K562 (cell line): ENCODE measurements around the gene RAB31. TPM values are rescaled to one million over a fixed set of nuclear protein-coding genes. Genes with fewer than 3 reads are reported as not detected.

Experiments used
- DDX20 ChIP-seq: fragments of 450-650 bp; IDR thresholded peaks from 2 replicates; pipeline ENCODE4 v1.6.1; 2016; ENCODE audit warnings: missing genetic modification characterization, low read depth, mild to moderate bottlenecking, missing compliant biosample characterization, moderate library complexity
- GATAD2A ChIP-seq: fragments of 450-650 bp; IDR thresholded peaks from 2 replicates; pipeline ENCODE4 v1.6.1; 2017
- IRF9 ChIP-seq: fragments of 450-650 bp; IDR thresholded peaks from 2 replicates; pipeline ENCODE4 v1.6.1; 2016; ENCODE audit warnings: missing biosample characterization, missing genetic modification characterization
- MEIS2 ChIP-seq: fragments of 450-650 bp; IDR thresholded peaks from 2 replicates; pipeline ENCODE4 v1.6.1; 2014; ENCODE audit warnings: mild to moderate bottlenecking; ENCODE audit not compliant: partially characterized antibody
- NCOR1 ChIP-seq: fragments of 450-650 bp; IDR thresholded peaks from 2 replicates; pipeline ENCODE4 v1.6.1; 2016; ENCODE audit warnings: mild to moderate bottlenecking, moderate library complexity
- NFATC3 ChIP-seq: fragments of 450-650 bp; IDR thresholded peaks from 2 replicates; pipeline ENCODE4 v1.6.1; 2017; ENCODE audit warnings: mild to moderate bottlenecking
- NR2C2 ChIP-seq, 2 experiments: fragments of 200-800 bp in 1 of 2; sonication (Bioruptor generic) in 1 of 2; sonication (generic) in 1 of 2; formaldehyde crosslinking in 1 of 2; IDR thresholded peaks; 2 replicates each; pipeline versions ENCODE4 v1.6.1 to v1.8.0; 2016 to 2022; ENCODE audit warnings: mild to moderate bottlenecking in 1 of 2, missing compliant biosample characterization in 1 of 2, missing genetic modification characterization in 1 of 2, missing genetic modification reagents in 1 of 2
- NR4A1 ChIP-seq, 2 experiments: fragments of 250-450 bp in 1 of 2; fragments of 450-650 bp in 1 of 2; sonication (Bioruptor Pico) in 1 of 2; IDR thresholded peaks; 2 replicates each; pipeline versions ENCODE4 v1.4.0 to v1.6.1; 2016 to 2020; ENCODE audit warnings: mild to moderate bottlenecking in 2 of 2, missing compliant biosample characterization in 1 of 2, missing genetic modification characterization in 1 of 2, moderate library complexity in 1 of 2
- PHF20 ChIP-seq: fragments of 450-650 bp; IDR thresholded peaks from 2 replicates; pipeline ENCODE4 v1.6.1; 2018; ENCODE audit not compliant: partially characterized antibody
- PHTF2 ChIP-seq: fragments of 250-450 bp; sonication (Bioruptor Pico); IDR thresholded peaks from 2 replicates; pipeline ENCODE4 v1.5.0; 2021; ENCODE audit warnings: mild to moderate bottlenecking
- RHOXF2B ChIP-seq: fragments of 250-450 bp; sonication (Bioruptor Pico); conservative IDR thresholded peaks from 2 replicates; pipeline ENCODE4 v1.5.1; 2021
- SREBF1 ChIP-seq: fragments of 150-350 bp; IDR thresholded peaks from 2 replicates; pipeline ENCODE4 v1.6.1; 2014; ENCODE audit warnings: antibody characterized with exemption, low read depth, low read length, borderline replicate concordance
- STAT5A ChIP-seq: IDR thresholded peaks from 2 replicates; pipeline ENCODE4 v1.6.1; 2012; ENCODE audit warnings: low read length, inconsistent platforms, borderline replicate concordance
- TAF7 ChIP-seq: fragments of 450-650 bp; IDR thresholded peaks from 2 replicates; pipeline ENCODE4 v1.6.1; 2016; ENCODE audit warnings: missing genetic modification characterization, missing compliant biosample characterization
- TEAD1 ChIP-seq, 2 experiments: fragments of 450-650 bp in 1 of 2; sonication (generic) in 1 of 2; formaldehyde crosslinking; IDR thresholded peaks; 2 replicates each; pipeline versions ENCODE4 v1.4.0 to v1.8.0; 2020 to 2022; ENCODE audit warnings: mild to moderate bottlenecking in 2 of 2, missing genetic modification reagents in 1 of 2
- ZBTB11 ChIP-seq, 3 experiments: fragments of 200-800 bp in 1 of 3; fragments of 250-450 bp in 1 of 3; fragments of 450-650 bp in 1 of 3; sonication (Bioruptor Pico) in 1 of 3; sonication (Bioruptor generic) in 1 of 3; formaldehyde crosslinking in 1 of 3; IDR thresholded peaks; 2 replicates each; pipeline versions ENCODE4 v1.6.1 to v1.8.0; 2016 to 2022; ENCODE audit warnings: mild to moderate bottlenecking in 2 of 3, missing genetic modification characterization in 2 of 3, missing compliant biosample characterization in 1 of 3, moderate library complexity in 1 of 3
- ZNF436 ChIP-seq: fragments of 250-450, 450-650 bp; sonication (Bioruptor Pico); formaldehyde crosslinking; IDR thresholded peaks from 2 replicates; pipeline ENCODE4 v1.7.0; 2020; ENCODE audit warnings: mild to moderate bottlenecking
- ZNF589 ChIP-seq: fragments of 200-800 bp; sonication (Bioruptor generic); IDR thresholded peaks from 2 replicates; pipeline ENCODE4 v1.6.1; 2016; ENCODE audit warnings: low read depth, missing genetic modification characterization, missing compliant biosample characterization
- ZNF76 ChIP-seq: fragments of 250-450 bp; sonication (Bioruptor Pico); IDR thresholded peaks from 2 replicates; pipeline ENCODE4 v1.4.0; 2020; ENCODE audit warnings: mild to moderate bottlenecking, moderate library complexity, borderline replicate concordance
- polyA plus RNA-seq, 8 experiments: library from polyadenylated mRNA; depleted of rRNA in 4 of 8; stranded (reverse) in 5 of 8; unstranded in 3 of 8; fragments of >200 nt; fragmentation: Nextera tagmentation in 2 of 8; fragmentation: Illumina TruSeq in 1 of 8; extraction: Ambion mirVana in 2 of 8; extraction: Trizol in 1 of 8; gene quantifications; 2 replicates each; pipeline versions ENCODE4 v1.2.1 to v1.2.3, GENCODE V29; 2011 to 2014; ENCODE audit warnings: inconsistent platforms in 1 of 8, missing spikeins in 1 of 8
- total RNA-seq, 7 experiments: library from RNA; depleted of rRNA in 6 of 7; stranded (reverse); fragments of >200 nt in 6 of 7; fragmentation: Illumina TruSeq in 2 of 7; extraction: Trizol in 2 of 7; gene quantifications; 2 replicates each; pipeline versions ENCODE4 v1.2.1 to v1.2.3, GENCODE V29; 2011 to 2021; ENCODE audit warnings: low replicate concordance in 1 of 7
- TF ChIP-seq, protein P1 (sequence below): sonication (generic); formaldehyde crosslinking; IDR thresholded peaks from 2 replicates; pipeline ENCODE4 v1.8.0; 2022; ENCODE audit warnings: missing genetic modification reagents, mild to moderate bottlenecking, moderate library complexity, borderline replicate concordance

RAB31 gene
- total and polyA plus RNA-seq, 9 of the 15 experiments (the other 6 are each of a cell fraction or from before 2014, with no cell fraction given), result 20.7 to 70.4 (median 41.3) TPM

DNA sequence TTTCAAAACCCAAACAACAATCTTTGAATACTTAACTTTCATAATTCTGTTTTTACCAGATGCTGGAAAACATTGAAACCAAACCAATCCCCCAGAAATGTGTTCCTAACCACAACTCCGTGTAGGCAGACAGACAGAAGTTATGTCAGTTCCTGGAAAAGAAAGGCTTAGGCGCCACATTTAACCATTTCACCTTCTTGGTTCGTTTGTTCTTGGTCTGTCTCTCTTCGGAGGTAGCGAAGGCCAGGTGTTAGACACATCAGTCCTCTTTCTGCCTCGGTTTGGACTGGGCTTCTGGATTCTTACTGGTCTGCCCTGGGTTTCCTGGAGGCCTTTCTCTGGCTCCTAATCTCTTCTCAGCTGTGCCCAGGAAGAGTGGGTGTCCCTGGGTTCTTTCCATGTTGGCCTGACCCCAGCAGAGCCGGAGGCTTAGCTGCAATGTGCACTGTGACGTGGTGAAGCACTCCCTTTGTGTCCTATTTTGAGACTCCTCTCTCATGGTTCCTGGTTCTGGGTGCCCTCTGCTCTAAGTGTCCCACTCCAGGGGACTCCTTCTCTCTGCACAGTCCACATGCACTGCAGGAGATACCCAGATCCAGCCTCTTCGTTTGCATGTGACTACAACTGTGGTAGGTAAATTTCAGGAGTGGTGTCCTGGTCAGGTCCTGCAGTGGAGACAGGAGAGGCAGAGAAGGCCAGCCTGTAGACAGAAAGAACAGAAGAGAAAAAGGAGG lies 23.1 kb upstream of the RAB31 start (continued):
- TF ChIP-seq ZNF436, result 0 out of 2 replicates have a peak, but pooled peaks have one; percentile 18
- peak in 1 of 3 experiments; percentile 80; a peak in 2 of 6 replicates for TF ChIP-seq ZBTB11 (CRISPR knock-in tag; IDR thresholded peaks at IDR 0.05)
- no peak for TF ChIP-seq SREBF1
- TF ChIP-seq NR4A1 (CRISPR knock-in tag; IDR thresholded peaks at IDR 0.05), result peak; percentile 81; the same call in 1 of the 2 replicates
- TF ChIP-seq NR4A1 (tag; IDR thresholded peaks at IDR 0.05), result peak; percentile 81
- no peak for TF ChIP-seq IRF9 (tag)
- 0 out of 4 replicates have a peak, but pooled peaks of 1 of the 2 experiments have one; percentile 12 for TF ChIP-seq TEAD1 (CRISPR knock-in tag; IDR thresholded peaks at IDR 0.05)
- no peak for TF ChIP-seq GATAD2A
- no peak for TF ChIP-seq PHF20
- 0 out of 2 replicates have a peak, but pooled peaks have one; percentile 18 for TF ChIP-seq STAT5A
- TF ChIP-seq MEIS2, result no peak
- TF ChIP-seq PHTF2 (CRISPR knock-in tag), result 0 out of 2 replicates have a peak, but pooled peaks have one; percentile 9
- TF ChIP-seq RHOXF2B, result peak; percentile 75; the same call in 1 of the 2 replicates
- TF ChIP-seq, protein P1, sequence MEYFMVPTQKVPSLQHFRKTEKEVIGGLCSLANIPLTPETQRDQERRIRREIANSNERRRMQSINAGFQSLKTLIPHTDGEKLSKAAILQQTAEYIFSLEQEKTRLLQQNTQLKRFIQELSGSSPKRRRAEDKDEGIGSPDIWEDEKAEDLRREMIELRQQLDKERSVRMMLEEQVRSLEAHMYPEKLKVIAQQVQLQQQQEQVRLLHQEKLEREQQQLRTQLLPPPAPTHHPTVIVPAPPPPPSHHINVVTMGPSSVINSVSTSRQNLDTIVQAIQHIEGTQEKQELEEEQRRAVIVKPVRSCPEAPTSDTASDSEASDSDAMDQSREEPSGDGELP (CRISPR knock-in tag), result peak; percentile 62; the same call in 1 of the 2 replicates
- peak; percentile 53 for TF ChIP-seq TAF7 (tag)
- TF ChIP-seq NFATC3, result no peak
- TF ChIP-seq NCOR1, result peak; percentile 27
- no peak for TF ChIP-seq NR2C2 (CRISPR knock-in tag; IDR thresholded peaks at IDR 0.05)
- TF ChIP-seq NR2C2 (tag; IDR thresholded peaks at IDR 0.05), result peak; percentile 39; the same call in 1 of the 2 replicates
- TF ChIP-seq DDX20 (tag), result no peak
- peak; percentile 71; the same call in 1 of the 2 replicates for TF ChIP-seq ZNF76 (CRISPR knock-in tag)
- TF ChIP-seq ZNF589 (CRISPR knock-in tag), result 0 out of 2 replicates have a peak, but pooled peaks have one; percentile 55
